Ecto neural progenitor cell (in vitro differentiated cells): ENCODE results near the gene LRP1B.
A peak's percentile ranks its signal among the peaks of the same experiment; 100 is the strongest.
"Not testable (repeated sequence)": the region's sequence is repeated elsewhere in the genome, so short reads cannot be mapped to it uniquely, and the experiment has no call there.

Experiments used
- DNase-seq: peaks from one replicate; pipeline ENCODE4 v3.0.0-alpha.2; 2018; ENCODE audit warnings: low spot score

Gene LRP1B

DNA sequence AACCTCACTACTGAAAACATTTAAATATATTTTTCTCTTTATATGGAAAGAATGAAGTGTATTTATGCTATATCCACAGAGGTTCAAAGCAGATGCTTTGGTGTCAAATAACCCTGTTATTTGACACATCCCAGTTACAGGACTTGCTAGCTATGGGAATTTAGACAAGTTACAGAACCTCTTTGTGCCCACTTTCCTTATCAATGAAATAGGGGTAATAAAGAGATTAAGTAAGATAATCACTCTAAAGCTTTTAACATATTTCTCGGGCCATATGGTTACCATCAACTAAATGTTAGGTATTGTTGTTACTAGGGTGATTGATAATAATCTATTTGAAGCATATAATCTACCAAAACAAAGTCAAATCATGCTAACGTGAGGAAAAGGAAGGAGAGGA, 1690.0 kb downstream of the LRP1B start:
- no peak for DNase-seq

DNA sequence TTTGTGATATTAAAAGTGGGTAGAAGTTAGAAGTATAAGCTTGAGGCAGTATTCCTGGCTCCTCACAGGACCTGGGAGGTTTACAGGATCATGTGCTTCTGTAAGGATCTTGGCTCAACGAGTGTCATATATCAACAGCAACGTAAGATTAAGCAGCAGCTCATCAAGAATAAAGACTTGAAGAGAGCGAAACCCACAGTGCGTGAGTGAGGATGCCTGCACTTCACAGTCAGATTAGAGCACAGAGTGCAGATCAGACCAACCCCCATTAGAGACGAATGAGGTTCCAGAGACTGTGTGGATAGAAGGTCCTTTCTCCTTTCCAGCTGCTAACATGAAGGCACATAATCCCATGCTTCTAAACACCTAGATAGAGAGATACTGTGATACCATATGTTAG, 1693.9 kb downstream of the LRP1B start:
- DNase-seq, result no peak

DNA sequence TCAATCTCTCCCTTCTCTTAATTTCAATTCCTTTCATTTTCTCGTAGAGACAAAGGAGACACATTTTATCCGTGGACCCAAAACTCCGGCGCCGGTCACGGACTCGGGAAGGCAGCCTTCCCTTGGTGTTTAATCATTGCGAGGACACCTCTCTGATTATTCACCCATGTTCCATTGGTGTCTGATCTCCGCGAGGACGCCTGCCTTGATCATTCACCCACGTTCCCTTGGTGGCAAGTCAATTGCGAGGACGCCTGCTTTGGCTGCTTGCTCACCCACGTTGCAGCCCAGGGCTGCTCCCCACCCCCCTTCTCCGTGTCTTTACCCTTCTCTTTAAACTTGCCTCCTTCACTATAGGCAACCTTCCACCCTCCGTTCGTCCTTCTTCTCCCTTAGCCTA, 1703.8 kb downstream of the LRP1B start:
- not testable (repeated sequence) for DNase-seq

- no peak for DNase-seq
These were observed 1706.3 kb downstream of the LRP1B start for GRCh38 chr2:140424471-140424870.

DNA sequence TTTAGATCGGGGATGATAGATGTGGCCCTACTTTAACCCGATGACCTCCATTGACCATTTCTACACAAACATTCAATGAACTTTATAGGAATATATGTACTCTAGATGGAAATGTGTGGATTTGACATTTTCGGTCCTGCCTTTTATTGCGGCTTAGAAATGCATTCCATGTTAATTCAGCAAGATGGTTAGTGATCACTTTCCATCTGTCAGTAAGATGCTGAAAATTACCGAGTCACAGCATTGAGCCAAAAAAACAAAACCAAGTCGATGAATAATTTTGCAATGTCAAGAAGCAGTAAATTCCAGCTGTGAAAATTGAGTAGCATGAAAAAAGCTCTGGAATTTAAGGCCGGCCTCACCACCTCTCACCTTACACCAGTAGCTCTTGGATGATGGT, 1708.1 kb downstream of the LRP1B start:
- no peak for DNase-seq

GRCh38 chr2:140417504-140417903, 1713.3 kb downstream of the LRP1B start:
- DNase-seq, result no peak

GRCh38 chr2:140416577-140416976, 1714.2 kb downstream of the LRP1B start:
- no peak for DNase-seq

DNA sequence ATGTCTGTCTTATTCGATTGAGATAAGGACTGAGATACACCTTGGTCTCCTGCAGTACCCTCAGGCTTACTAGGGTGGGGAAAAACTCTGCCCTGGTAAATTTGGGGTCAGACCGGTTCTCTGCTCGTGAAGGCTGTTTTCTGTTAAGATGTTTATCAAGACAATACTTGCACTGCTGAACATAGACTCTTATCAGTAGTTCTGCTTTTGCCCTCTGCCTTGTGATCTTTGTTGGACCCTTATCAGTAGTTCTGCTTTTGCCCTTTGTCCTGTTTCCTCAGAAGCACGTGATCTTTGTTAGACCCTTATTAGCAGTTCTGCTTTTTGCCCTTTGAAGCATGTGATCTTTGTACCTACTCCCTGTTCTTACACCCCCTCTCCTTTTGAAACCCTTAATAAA, 1715.8 kb downstream of the LRP1B start:
- not testable (repeated sequence) for DNase-seq

- no peak for DNase-seq
These were observed 1720.1 kb downstream of the LRP1B start for GRCh38 chr2:140410695-140411094.

DNA sequence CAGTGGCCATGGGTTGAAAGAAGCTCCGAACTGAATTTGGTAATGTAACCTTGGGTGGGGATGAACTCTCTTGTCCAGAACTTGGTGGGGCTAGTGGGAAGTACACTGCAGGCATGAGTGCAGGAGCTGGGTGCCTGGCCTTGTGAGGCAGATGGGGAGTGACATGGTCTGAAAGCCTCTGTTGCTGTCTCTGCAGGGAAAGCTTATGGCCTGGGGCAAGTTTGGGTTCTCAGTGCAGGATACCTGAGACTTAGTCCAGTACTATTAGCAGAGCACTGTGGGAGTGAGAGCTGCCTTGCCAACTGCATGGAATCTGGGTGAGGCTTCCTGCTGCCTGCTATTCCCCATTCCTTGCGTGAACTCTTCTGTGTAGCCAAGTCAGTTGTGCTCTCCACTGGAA, 1729.8 kb downstream of the LRP1B start:
- DNase-seq, result no peak

GRCh38 chr2:140392824-140393223, 1738.0 kb downstream of the LRP1B start:
- no peak for DNase-seq

DNA sequence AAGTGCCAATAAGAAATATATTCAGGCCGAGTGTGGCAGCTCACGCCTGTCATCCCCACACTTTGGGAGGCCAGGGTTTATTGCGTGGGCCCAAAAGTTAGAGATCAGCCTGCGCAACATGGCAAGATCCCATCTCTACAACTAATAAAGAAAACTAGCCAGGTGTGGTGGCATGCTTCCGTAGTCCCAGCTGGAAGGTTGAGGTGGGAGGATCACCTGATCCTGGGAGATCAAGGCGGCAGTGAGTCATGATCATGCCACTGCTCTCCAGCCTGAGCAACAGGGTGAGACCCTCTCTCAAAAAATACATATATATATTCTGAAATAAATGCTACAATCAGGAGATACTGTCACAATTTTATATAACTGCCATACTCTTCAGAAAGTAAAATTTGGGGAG, 1745.9 kb downstream of the LRP1B start:
- DNase-seq, result no peak

DNA sequence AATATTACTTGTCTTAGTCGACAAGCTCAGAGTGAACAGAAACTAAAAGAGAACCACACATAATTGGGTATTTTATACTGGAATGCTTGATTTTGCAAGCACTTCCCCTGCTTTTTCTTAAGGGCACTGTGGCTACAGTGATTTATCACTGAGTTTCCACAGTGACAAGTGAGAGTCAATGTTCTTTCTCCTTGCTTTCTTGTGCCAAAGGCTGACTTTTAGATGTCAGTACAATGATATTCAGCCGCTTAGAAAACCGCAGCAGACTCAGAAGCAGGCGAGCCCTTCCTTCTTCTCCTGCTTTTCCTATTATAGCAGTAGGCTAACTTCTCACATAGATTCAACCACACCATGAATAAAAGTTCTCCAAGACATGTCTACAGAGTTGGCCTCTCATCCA, 1747.0 kb downstream of the LRP1B start:
- DNase-seq, result no peak

DNA sequence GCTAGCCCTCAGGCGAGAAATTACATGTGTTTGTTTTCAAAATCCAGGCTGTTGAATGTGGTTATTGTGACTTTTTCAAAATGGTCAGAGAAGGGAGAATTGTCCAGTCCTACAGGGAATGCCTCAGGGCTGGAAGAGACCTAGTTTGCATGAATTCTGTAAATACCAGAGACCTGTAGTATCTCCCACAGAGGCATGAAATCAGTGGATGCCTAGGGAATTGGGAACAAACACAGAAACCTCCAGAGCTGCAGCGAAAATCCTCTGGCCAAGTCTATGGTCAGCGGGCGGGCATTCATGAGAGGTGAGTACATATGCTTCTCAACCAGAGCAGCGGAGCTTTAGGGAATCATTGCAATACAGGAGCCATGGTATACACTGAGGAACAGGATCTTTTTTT, 1754.1 kb downstream of the LRP1B start:
- peak; percentile 46 for DNase-seq

- no peak for DNase-seq
These were observed 1767.7 kb downstream of the LRP1B start for GRCh38 chr2:140363131-140363530.

DNA sequence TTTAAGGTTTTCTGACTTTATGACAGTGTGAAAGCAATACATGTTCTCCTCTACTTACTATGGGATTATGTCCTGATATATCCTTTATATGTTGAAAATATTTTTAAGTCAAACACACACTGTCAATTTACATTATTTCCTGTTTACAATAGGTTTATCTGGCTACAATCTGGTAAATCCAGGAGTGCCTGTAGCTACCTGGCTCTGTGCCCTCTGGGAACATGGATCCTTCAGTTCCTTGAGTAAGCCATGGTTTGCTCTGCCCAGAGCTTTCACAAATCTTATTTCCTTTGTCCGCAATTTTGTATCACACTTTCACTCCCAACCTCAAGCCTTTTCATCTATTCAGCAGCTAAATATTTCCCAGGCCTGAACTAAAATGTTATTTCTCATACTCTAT, 1768.5 kb downstream of the LRP1B start:
- no peak for DNase-seq

DNA sequence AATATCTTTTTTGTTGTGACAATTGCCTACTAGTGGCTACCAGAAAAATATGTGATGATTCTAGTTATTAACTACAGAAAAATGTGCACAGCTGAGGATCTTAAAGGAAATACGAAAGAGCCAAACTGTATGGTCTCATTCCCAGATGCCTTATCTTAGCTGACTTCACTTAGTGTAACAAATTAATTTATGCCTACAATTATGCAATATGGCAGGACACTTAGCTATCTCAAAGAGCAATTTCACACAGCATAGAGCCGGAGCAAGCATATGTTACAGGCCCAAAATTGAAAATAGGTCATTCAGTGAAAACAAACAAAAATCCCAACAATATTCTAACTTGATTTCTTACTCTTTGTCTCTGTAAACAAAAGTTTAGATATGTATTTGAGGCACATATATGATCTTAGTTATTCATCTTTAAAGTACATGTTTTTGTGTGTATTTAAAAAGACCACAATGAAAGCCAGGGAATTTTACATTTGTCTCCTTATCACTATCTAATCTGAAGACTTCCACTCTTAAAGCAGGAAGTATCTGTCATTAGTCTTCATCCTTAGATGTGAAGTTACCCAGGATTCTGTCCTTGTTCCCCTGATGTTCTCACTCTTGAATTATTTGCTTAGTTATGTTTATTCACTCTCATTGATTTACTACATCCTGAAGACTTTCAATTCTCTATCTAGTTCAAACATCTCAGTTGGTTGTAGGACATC, 1771.6 kb downstream of the LRP1B start:
- DNase-seq, result no peak

GRCh38 chr2:140356697-140357096, 1774.1 kb downstream of the LRP1B start:
- DNase-seq, result no peak

- DNase-seq, result no peak
These were observed 1775.2 kb downstream of the LRP1B start for GRCh38 chr2:140355511-140356090.

DNA sequence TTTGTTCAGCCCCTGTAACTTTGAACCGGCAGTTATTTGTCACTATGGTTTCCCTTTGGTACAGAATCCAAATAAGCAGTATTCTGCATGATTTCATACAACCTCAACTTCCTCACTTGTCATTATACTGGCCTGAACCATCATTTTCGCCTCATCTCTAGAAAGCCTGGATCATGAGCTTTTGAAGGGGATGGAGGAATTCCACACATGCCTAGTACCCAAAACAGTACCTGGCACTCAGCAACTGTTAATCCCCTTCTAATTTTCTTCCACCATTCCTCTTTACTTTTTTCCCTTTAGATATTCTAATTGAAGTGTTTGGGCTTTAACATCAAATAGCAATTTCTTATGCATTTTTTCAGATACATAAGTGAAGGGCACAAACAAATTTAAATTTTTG, 1776.3 kb downstream of the LRP1B start:
- no peak for DNase-seq

GRCh38 chr2:140353541-140353940, 1777.3 kb downstream of the LRP1B start:
- no peak for DNase-seq

GRCh38 chr2:140351692-140352091, 1779.1 kb downstream of the LRP1B start:
- DNase-seq, result no peak

DNA sequence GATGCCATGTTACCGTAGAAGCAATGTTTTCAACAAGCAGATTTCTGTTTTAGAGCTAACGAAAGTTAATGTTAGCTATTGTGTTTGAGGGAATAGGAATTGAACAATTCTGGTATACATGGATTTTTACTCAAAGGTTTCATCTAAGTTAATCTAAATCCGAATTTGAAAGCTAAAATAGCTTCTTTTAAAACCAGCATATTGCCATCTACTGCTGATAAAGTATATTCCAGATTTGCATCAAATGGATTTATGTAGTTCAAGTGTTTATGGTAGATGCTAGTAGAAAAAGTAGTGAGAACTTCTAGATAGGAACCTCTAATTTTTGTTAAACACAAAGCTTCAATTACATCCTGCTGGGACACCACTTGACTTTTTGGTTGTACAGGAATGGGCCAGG, 1781.1 kb downstream of the LRP1B start:
- DNase-seq, result no peak

- DNase-seq, result peak; percentile 45
These were observed 1782.0 kb downstream of the LRP1B start for GRCh38 chr2:140348826-140349225.
